GM12892 (cell line): Measurements from ENCODE around the gene TEX12.

Experiments
- POLR2A ChIP-seq: IDR thresholded peaks from 2 replicates; pipeline ENCODE4 v1.6.1; 2011; ENCODE audit warnings: low read depth, low read length, control low read depth
- POLR2AphosphoS5 ChIP-seq: IDR thresholded peaks from 2 replicates; pipeline ENCODE4 v1.6.1; 2011; ENCODE audit warnings: low read depth, low read length, control low read depth
- TAF1 ChIP-seq: IDR thresholded peaks from 2 replicates; pipeline ENCODE4 v1.6.1; 2011; ENCODE audit warnings: low read depth, mild to moderate bottlenecking, control low read depth, low read length, borderline replicate concordance

DNA sequence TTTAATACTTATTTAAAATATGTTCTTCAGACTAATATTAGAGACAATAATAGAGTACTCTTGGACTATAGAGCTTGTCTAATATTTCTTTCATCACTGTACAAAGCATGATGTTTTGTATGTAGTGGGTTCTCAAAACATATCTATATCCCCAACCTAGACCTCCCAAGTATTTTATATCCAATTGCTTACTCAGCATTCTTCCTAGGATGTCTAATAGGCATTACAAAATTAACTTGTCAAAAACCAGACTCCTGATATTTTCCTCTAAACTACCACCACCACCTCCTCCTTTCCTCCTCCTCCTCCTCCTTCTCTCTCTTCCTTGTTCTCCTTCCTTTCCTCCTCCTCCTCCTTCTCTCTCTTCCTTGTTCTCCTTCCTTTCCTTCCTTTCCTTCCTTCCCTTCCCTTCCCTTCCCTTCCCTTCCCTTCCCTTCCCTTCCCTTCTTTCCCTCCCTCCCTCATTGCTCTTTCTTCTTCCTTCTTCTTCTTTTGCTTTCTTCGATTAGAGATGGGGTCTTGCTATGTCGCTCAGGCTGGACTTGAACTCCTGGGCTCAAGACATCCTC, 29.4 kb downstream of the TEX12 start:
- TF ChIP-seq POLR2AphosphoS5 (no peak), POLR2A (no peak), TAF1 (no peak)
